Astrocyte of the spinal cord (primary cell): Measurements from ENCODE around the gene TRDN.

Experiments
- DNase-seq: peaks from one replicate; pipeline ENCODE4 v3.0.0; 2011; ENCODE audit warnings: low read depth, low spot score
- H3K4me3 ChIP-seq: 2 replicates; pipeline ENCODE4 v1.5.1; 2011; ENCODE audit warnings: low read depth, mild to moderate bottlenecking, low read length, moderate library complexity
- in situ Hi-C: cut with HindIII; loops from 2 replicates; pipeline ENCODE4 v1.10.0; 2017; ENCODE audit warnings: low sequenced_read_pairs
- TF ChIP-seq, protein P1 (sequence below): IDR thresholded peaks from 2 replicates; pipeline ENCODE4 v1.5.1; 2012; ENCODE audit warnings: low read depth, mild to moderate bottlenecking, low read length, inconsistent platforms

TRDN gene, protein sequence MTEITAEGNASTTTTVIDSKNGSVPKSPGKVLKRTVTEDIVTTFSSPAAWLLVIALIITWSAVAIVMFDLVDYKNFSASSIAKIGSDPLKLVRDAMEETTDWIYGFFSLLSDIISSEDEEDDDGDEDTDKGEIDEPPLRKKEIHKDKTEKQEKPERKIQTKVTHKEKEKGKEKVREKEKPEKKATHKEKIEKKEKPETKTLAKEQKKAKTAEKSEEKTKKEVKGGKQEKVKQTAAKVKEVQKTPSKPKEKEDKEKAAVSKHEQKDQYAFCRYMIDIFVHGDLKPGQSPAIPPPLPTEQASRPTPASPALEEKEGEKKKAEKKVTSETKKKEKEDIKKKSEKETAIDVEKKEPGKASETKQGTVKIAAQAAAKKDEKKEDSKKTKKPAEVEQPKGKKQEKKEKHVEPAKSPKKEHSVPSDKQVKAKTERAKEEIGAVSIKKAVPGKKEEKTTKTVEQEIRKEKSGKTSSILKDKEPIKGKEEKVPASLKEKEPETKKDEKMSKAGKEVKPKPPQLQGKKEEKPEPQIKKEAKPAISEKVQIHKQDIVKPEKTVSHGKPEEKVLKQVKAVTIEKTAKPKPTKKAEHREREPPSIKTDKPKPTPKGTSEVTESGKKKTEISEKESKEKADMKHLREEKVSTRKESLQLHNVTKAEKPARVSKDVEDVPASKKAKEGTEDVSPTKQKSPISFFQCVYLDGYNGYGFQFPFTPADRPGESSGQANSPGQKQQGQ

DNA sequence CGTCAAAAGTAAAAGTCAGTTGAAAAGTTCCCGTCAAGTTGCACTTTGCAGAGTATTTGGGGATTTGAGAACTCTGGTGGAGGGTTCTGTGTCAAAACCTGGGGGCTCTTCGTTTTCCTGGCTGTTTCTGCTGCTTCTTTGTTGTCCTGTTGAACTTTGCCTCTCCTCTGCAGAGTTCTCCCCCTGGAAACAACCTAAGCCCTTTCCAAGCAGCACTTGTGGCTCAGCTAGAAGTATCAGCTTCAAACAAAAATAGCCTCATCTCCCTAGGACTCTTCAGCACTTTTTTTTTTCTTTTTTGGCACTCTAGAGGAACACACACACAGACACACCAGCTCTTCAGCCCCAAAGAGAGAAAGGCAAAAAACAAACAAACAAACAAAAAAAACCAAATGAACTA lies at the start of gene TRDN:
TSS of gene TRDN (minus strand) at position 169 of the 400 bp plus-strand sequence. CDS start 175 bp downstream, outside the sequence.
- TF ChIP-seq, protein P1, sequence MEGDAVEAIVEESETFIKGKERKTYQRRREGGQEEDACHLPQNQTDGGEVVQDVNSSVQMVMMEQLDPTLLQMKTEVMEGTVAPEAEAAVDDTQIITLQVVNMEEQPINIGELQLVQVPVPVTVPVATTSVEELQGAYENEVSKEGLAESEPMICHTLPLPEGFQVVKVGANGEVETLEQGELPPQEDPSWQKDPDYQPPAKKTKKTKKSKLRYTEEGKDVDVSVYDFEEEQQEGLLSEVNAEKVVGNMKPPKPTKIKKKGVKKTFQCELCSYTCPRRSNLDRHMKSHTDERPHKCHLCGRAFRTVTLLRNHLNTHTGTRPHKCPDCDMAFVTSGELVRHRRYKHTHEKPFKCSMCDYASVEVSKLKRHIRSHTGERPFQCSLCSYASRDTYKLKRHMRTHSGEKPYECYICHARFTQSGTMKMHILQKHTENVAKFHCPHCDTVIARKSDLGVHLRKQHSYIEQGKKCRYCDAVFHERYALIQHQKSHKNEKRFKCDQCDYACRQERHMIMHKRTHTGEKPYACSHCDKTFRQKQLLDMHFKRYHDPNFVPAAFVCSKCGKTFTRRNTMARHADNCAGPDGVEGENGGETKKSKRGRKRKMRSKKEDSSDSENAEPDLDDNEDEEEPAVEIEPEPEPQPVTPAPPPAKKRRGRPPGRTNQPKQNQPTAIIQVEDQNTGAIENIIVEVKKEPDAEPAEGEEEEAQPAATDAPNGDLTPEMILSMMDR, result no peak
- H3K4me3 ChIP-seq, result no peak within 1 kb of the TSS
- in situ Hi-C loops, result no loop called here
- DNase-seq, result no peak

DNA sequence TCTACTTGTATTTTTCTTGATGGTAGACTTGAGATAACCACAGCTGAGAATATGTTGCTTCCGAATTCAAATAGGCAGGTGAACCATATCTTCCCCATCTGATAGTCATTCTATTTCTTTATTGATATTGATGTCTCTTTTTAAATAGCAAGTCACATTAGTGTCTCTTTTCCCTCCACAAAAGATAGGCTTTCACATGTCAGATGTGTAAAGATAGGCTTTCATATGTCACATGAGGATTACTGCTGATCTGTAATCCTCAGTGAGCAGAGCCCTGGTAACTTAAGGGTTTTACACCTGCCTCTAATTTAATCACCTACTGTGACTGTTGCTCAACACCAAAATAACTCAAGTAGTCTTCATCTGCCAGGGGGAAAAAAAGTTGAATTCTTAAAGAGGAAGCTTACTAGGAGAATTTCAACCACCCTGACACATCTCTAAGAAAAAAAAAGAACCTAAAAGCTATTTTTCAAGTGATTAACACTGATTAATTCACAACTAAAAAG lies 45.3 kb upstream of the TRDN start:
- TF ChIP-seq, protein P1, result no peak
- in situ Hi-C loops, result no loop called here
- H3K4me3 ChIP-seq, result no peak overlapping the region
- no peak for DNase-seq

DNA sequence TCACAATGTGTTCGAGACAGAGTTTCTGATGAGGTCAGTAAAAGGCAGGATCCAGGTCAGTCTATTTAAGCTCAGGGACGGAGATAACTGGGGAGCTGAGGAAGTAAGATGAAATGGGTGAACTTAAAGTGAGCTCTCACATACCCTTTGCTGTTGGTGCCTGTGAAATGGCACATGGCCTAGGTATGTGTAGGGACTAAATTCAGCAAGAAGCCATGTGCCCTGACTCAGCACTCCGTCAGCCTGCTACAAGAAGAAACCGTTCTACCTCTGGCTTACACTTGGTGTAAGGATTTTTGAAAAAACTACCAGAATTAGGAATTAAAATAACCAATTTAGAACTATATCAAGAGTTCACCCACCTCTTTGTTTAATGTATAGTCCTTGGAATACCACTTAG lies 41.1 kb upstream of the TRDN start:
- H3K4me3 ChIP-seq, result no peak overlapping the region
- TF ChIP-seq, protein P1, result no peak
- in situ Hi-C loops, result no loop called here
- DNase-seq, result no peak

DNA sequence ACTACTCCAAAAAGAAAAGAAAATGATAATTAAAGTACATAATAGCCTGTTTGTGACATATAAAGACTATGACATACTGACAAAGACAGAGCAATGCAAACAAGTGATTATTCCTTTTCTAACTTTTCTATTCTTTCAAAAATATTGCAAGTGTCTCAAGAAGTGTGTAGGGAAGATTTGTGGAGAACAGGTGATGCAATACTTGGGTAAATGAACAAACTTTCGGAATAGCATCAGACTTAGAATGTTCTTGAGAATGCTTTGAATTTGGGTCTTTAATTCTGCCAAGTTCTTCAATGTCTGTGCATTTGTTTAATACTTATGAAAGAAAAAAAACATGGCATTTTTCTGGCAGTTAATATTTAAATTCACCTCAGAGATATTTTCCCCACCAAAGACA lies 40.0 kb upstream of the TRDN start:
- in situ Hi-C loops, result no loop called here
- TF ChIP-seq, protein P1, result no peak
- DNase-seq, result no peak
- no peak overlapping the region for H3K4me3 ChIP-seq

DNA sequence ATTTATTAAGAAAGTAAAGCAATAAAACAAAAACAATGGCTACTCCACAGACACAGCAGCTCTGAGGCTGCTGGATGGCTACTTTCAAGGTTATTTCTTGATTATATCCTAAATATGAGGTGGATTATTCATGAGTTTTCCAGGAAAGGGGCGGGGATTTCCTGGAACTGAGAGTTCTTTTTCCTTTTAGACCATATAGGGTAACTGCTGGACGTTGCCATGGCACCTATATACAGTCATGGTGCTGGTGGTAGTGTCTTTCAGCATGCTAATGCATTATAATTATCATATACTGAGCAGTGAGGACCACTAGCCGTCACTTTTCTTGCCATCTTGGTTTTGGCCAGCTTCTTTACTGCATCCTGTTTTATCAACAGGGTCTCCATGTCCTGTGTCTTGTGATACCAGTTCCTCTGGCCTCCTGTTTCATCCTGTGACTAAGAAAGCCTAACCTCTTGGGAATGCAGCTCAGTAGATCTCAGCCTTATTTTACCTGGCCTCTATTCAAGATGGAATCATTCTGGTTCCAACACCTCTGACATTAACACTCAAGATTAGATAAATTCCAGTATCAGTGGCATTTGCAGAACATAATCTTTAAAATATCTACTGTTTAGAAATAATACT lies 32.3 kb upstream of the TRDN start:
- TF ChIP-seq, protein P1, result no peak
- no peak for DNase-seq
- in situ Hi-C loops, result no loop called here
- H3K4me3 ChIP-seq, result no peak overlapping the region

DNA sequence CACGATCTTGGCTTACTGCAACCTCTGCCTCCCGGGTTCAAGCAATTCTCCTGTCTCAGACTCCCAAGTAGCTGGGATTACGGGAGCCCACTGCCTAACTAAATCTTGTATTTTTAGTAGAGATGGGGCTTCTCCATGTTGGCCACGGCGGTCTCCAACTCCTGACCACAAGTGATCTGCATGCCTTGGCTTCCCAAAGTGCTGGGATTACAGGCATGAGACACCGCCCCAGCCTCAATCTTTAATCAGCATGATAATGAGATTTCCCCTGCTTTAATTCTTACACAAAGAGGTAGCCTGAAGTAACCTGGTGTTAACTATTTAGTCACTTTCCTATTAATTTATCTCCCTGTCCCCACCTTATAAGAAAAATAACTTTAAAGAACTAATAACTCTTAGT lies 31.3 kb upstream of the TRDN start:
- TF ChIP-seq, protein P1, result no peak
- in situ Hi-C loops, result no loop called here
- H3K4me3 ChIP-seq, result no peak overlapping the region
- DNase-seq, result no peak
